ENCODE results near the gene SULT1A1.
"Not testable (repeated sequence)": the region's sequence is repeated elsewhere in the genome, so short reads cannot be mapped to it uniquely, and the experiment has no call there.

Gene SULT1A1

GRCh38 chr16:28590384-28591340 is 19.2 kb downstream of the SULT1A1 start:
- DNase-seq: no peak

GRCh38 chr16:28589930-28590329 is 19.9 kb downstream of the SULT1A1 start:
- no peak for DNase-seq

- no peak for DNase-seq
Observed at GRCh38 chr16:28589069-28589468, 20.8 kb downstream of the SULT1A1 start.

- DNase-seq: no peak
Observed at GRCh38 chr16:28587386-28587785, 22.5 kb downstream of the SULT1A1 start.

GRCh38 chr16:28586466-28586865 is 23.4 kb downstream of the SULT1A1 start:
- DNase-seq: no peak

- no peak for DNase-seq
Observed at GRCh38 chr16:28585674-28586073, 24.2 kb downstream of the SULT1A1 start.

- DNase-seq: no peak
Observed at GRCh38 chr16:28580726-28581315, 29.0 kb downstream of the SULT1A1 start.

GRCh38 chr16:28575446-28576109 is 34.3 kb downstream of the SULT1A1 start:
- no peak for DNase-seq

- DNase-seq: no peak
Observed at GRCh38 chr16:28574925-28575324, 34.9 kb downstream of the SULT1A1 start.

GRCh38 chr16:28573738-28574718 is 35.8 kb downstream of the SULT1A1 start:
- DNase-seq: peak in 1 of 3 experiments; percentile 3

GRCh38 chr16:28572696-28573510 is 36.9 kb downstream of the SULT1A1 start:
- DNase-seq: no peak

- no peak for DNase-seq
Observed at GRCh38 chr16:28569968-28570752, 39.7 kb downstream of the SULT1A1 start.

GRCh38 chr16:28569021-28569420 is 40.8 kb downstream of the SULT1A1 start:
- DNase-seq: no peak

GRCh38 chr16:28567292-28567691 is 42.6 kb downstream of the SULT1A1 start:
- DNase-seq: no peak

- not testable (repeated sequence) for DNase-seq
Observed at GRCh38 chr16:28566233-28566925, 43.5 kb downstream of the SULT1A1 start.

GRCh38 chr16:28563218-28563617 is 46.6 kb downstream of the SULT1A1 start:
- DNase-seq: no peak

GRCh38 chr16:28562199-28562598 is 47.6 kb downstream of the SULT1A1 start:
- DNase-seq: no peak

- no peak for DNase-seq
Observed at GRCh38 chr16:28561557-28562187, 48.2 kb downstream of the SULT1A1 start.

GRCh38 chr16:28558456-28558855 is 51.4 kb downstream of the SULT1A1 start:
- DNase-seq: no peak

Measured in NCI-H1417 (cell line).